GM12872 (cell line): Measurements from ENCODE around the gene GPR52.

Experiments
- TF ChIP-seq, protein P1 (sequence below): IDR thresholded peaks from 3 replicates; pipeline ENCODE4 v1.5.1; 2011; ENCODE audit warnings: low read depth, mild to moderate bottlenecking, low read length, moderate library complexity; ENCODE audit not compliant: insufficient read depth

The GPR52 gene

DNA sequence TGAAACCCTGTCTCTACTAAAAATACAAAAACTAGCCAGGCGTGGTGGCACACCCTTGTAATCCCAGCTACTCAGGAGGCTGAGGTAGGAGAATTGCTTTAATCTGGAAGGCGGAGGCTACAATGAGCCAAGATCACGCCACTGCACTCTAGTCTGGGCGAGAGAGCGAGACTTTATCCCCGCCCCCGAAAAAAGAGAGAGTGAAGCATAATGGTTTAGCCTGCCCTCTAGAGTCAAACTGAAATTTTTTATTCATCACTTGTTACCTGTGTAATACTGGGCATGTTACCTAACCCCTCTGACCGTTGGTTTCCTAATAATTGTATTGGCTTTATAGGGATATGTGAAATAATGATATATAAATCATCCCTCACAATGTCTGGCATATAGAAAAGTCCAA, 18.8 kb downstream of the GPR52 start:
- TF ChIP-seq, protein P1, sequence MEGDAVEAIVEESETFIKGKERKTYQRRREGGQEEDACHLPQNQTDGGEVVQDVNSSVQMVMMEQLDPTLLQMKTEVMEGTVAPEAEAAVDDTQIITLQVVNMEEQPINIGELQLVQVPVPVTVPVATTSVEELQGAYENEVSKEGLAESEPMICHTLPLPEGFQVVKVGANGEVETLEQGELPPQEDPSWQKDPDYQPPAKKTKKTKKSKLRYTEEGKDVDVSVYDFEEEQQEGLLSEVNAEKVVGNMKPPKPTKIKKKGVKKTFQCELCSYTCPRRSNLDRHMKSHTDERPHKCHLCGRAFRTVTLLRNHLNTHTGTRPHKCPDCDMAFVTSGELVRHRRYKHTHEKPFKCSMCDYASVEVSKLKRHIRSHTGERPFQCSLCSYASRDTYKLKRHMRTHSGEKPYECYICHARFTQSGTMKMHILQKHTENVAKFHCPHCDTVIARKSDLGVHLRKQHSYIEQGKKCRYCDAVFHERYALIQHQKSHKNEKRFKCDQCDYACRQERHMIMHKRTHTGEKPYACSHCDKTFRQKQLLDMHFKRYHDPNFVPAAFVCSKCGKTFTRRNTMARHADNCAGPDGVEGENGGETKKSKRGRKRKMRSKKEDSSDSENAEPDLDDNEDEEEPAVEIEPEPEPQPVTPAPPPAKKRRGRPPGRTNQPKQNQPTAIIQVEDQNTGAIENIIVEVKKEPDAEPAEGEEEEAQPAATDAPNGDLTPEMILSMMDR, result no peak

DNA sequence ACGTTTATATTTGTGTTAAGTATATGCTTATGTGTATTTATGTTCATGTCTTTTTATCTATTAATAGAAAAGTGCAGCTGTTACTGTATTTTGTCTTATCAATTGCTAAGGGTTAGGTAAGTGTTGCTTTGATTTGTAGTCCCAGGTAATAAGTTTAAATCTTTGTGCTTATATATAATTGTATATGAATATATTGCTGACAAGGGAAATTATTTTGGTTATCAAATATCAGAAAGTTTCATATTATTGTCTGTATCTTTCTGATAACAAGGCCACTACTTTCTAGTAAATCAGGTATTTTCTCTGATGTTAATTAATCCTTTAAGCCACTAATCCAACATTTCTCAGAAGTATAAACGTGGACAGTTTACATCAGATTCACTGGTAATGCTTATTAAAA, 21.3 kb downstream of the GPR52 start:
- TF ChIP-seq, protein P1, result no peak

DNA sequence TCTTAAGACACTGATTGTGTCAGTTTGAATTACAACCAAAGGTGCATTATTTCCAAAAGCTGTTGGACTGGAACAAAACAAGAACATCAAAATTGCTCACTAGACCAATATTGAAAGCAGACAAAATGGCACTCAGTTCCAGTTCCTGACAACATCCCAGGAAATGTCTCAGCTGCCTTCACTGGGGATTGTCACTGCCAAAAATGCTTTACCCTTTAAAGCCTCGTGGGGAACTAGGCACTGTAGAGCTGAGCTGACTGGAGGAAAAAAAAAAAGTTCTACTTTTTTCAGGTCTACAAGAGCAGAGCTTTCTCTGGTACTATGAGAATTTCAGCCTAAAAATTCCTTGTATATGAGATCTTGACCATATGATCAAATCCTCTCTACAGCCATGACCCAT, 21.9 kb downstream of the GPR52 start:
- TF ChIP-seq, protein P1, result no peak

DNA sequence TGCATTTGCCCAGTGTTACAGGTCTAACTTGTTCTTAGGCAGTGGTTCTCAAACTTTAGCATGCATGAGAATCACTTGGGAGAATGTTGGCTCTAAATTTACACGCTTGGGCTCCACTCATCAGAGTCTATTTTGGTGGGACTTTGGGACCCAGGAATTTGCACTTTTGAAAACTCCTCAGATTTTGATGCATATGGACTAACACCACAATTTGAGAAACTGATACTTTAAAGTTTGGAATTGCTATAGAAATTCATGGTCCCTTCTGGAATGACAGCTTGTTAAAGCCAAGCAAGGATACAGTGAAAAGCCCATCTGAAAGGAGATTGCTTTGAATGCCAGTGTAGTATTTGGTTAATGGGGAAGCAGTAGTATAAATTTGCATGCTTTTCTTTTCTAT, 31.5 kb downstream of the GPR52 start:
- TF ChIP-seq, protein P1, result no peak

DNA sequence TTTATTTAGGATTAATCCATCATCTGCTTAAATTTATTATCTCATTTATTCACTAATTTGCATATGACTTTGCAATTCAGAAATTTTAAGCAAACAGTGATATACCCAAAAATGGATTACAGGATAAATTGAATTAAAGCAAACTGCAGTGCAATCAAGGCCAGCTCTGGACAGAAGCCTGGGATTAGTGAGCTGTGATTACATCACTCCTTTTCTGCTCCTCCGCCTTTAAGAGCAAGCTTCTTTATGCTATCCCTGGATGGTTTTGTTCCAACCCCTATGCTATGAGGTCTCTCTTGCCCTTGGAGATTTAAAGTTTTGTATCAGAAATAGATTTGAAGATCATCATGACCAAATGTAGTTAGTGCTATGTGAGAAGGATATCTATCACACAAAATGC, 32.6 kb downstream of the GPR52 start:
- TF ChIP-seq, protein P1, result no peak

DNA sequence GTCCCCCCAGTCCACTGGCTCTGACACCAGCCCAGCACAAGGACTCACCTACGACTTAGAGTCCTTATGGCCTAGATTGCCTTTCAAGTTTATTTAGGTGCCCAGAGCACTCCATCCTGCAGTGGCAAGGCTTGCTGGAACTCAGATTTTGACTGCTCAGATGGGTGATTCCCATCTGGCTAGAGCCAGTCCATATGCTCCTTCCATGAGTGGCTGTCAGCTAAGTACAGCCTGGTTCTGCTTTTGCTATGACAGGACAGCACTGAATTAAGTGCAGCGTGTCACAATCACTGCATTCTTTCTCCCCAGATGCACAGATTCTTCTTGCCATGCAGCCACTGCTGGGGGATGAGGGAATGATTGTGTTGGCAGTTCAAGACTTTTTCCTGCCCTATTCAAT, 43.8 kb downstream of the GPR52 start:
- TF ChIP-seq, protein P1, result no peak

DNA sequence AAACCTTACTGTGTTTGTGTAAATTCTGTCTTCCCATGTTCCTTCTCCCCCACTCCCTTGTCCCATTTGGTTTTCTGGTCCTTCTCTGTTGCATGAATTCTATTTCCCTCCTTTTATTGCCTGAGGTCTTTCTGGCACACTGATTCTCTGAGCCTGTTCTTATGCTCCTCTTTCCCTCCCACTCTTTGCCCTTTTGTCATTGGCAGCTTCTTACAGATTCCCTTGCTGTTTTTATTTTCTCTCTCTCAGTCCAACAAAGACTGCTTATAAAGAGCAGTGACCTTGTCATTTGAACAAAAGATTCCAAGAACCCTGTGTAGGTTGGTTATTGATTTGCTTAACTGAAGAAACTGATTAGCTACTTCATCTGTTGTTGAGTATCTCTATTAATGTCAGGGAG, 49.7 kb downstream of the GPR52 start:
- TF ChIP-seq, protein P1, result no peak
